ENCODE results near the gene ZNF423. TPM values are rescaled to one million over a fixed set of nuclear protein-coding genes. Genes with fewer than 3 reads are reported as not detected.
"Not testable (repeated sequence)": the region's sequence is repeated elsewhere in the genome, so short reads cannot be mapped to it uniquely, and the experiment has no call there.

Gene ZNF423
- total RNA-seq, 2 donors from 2014 or later, result not detected

DNA sequence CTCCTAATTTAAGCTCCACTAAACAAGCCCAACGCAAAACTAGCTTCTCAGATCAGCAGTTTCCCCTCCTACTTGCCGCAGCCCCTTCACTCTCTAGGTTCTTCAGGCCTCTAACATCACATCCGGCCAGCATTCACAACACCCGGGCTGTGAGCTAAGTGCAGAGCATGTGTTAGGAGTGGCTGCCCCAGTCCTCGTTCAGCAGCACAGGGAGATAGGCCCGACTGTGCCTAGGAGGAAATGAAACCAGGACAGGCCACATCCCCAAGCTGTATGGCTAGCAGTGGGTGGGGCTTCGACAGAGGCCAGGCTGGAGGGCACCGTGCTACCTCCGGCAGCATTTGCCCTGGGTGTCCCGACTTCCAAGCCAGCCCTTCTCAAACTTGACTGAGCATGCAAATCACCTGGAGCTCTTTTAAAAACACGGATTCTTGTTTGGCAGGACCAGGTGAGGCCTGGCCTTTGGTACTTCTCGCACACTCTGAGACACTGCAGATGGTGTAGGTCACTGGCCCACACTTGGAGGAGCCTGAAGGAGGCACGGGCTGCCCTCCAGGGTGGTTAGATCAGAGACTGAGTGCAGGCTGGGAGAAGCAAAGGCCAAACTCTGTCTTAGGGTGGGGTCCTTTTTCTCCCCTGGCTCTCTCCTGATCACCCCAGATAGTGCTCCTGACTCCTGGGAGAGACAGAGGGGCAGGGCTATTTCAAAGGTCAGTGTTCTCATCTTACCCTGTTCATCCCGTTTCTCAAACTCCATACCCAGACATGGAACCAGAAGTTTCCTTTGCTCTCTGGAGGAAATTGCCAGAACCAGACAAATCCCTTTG lies 280.4 kb downstream of the ZNF423 start:
- DNase-seq, result no peak
- Mint-ChIP-seq H3K4me3 (no peak overlapping the region), H3K27me3 (ENCODE audit: low read depth) (no peaks in the 10 kb centered on the region), H3K4me1 (ENCODE audit: low read depth) (no peaks in the 10 kb centered on the region), H3K36me3 (ENCODE audit: insufficient read depth in 2 of 2) (no peaks in the 10 kb centered on the region), H3K9me3 (no peaks in the 10 kb centered on the region), H3K27ac (no peak overlapping the region)
- no peak for ATAC-seq (replicated peaks in 1 of 2)

DNA sequence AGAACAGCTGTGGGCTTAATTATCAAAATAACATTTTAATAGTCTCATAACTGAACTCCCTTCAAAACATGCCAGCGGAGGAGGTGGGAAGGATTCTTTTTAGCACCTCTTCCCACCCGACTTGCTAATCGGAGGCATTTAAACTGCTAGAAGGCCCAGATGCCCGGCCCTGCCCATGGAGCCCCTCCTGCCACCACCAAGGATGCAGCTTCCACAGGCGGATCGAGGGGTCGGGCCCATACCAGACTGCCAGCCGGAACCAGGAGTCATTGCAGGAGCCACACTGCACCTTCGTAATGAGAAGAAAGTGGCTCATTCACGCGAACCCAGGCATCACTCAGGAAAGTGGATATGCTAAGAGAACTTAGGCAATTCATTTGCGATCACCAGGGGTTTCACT lies 281.1 kb downstream of the ZNF423 start:
- no peaks in the 10 kb centered on the region for H3K4me1 Mint-ChIP-seq (ENCODE audit: low read depth)
- no peak overlapping the region for H3K4me3 Mint-ChIP-seq
- H3K9me3 Mint-ChIP-seq, result no peaks in the 10 kb centered on the region
- H3K36me3 Mint-ChIP-seq (ENCODE audit: insufficient read depth in 2 of 2), result no peaks in the 10 kb centered on the region
- no peak for ATAC-seq (replicated peaks in 1 of 2)
- DNase-seq, result no peak
- H3K27ac Mint-ChIP-seq, result no peak overlapping the region
- no peaks in the 10 kb centered on the region for H3K27me3 Mint-ChIP-seq (ENCODE audit: low read depth)

DNA sequence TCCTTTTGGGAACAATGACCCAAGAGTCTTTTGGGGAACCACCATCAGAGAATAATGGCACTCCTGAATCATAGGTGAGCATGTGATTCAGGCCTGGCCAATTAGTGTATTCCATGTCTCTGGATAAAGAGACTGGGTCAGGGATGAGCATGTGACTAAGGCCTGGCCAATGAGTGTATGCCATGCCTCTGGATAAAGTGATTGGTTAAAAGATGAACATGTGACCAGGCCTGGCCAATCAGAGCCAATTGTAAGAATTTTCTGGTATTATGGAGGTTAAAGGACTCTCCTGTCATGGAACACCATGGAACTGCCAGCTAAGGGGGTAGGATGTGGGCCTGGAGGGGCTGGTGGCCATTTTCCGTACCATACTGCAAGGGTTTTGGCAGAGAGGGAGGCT lies 288.0 kb downstream of the ZNF423 start:
- no peaks in the 10 kb centered on the region for H3K4me1 Mint-ChIP-seq (ENCODE audit: low read depth)
- no peaks in the 10 kb centered on the region for H3K36me3 Mint-ChIP-seq (ENCODE audit: insufficient read depth in 2 of 2)
- no peak for ATAC-seq (replicated peaks in 1 of 2)
- H3K27ac Mint-ChIP-seq, result no peak overlapping the region
- H3K27me3 Mint-ChIP-seq (ENCODE audit: low read depth), result no peaks in the 10 kb centered on the region
- no peak for DNase-seq
- no peak overlapping the region for H3K4me3 Mint-ChIP-seq
- no peaks in the 10 kb centered on the region for H3K9me3 Mint-ChIP-seq

DNA sequence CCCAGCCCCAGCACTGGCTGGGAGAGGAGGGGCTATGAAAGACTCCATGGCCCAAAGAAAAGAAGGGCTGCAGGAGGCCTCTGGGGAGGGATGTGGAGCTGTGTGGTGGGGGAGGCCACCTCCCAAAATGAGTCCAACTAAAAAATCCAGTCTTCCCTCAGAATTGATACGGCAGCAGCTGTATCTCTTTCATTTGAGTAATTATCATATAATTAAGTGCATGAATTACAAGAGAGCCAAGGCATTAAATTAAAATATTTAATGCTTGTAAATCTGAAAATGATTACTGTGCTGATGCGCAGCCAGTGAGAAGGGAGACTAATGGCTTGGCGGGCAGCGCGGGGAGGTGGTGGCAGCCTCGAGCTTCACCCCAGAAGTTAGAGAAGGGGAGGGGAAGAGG lies 289.5 kb downstream of the ZNF423 start:
- no peak for ATAC-seq (replicated peaks in 1 of 2)
- no peak overlapping the region for H3K4me3 Mint-ChIP-seq
- no peaks in the 10 kb centered on the region for H3K36me3 Mint-ChIP-seq (ENCODE audit: insufficient read depth in 2 of 2)
- DNase-seq, result no peak
- no peaks in the 10 kb centered on the region for H3K9me3 Mint-ChIP-seq
- no peak overlapping the region for H3K27ac Mint-ChIP-seq
- no peaks in the 10 kb centered on the region for H3K4me1 Mint-ChIP-seq (ENCODE audit: low read depth)
- H3K27me3 Mint-ChIP-seq (ENCODE audit: low read depth), result no peaks in the 10 kb centered on the region

DNA sequence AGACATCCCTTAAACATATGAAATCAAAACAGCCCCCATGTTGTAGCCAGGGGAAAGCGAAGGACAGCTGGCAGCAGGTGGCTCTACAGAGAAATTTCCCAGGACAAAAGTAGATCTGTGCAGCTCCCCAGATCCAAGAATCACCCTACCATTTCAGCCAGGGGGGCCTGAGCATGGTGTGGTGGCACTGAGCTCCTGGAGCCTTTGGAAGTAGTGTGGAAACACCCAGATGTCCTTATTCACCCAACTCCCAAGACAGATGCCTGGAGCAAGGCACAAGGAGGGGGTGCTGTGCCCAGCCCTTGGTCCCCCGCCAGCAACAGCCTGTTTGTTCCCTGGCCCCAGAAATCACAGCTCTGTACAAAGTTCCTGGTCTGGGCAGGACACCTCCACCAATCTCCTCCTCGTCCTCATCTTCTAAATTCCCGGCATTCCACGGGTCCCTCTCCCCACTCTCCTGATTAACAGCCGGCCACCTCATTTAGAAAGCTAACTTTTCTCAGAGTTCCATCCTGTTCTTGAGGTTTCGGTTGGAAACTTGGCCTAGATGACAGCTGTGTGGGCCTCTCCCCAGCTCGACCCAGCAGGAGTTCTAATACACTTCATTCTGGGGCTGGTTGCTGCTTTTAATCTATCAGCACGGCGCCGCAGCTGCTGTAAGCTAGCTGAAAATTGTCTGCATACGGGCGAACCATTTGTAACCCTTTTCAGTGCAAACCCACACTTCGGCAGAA lies 291.2 kb downstream of the ZNF423 start:
- DNase-seq (no peak), ATAC-seq (replicated peaks in 1 of 2) (no peak)
- Mint-ChIP-seq H3K36me3 (ENCODE audit: insufficient read depth in 2 of 2) (no peaks in the 10 kb centered on the region), H3K27me3 (ENCODE audit: low read depth) (no peaks in the 10 kb centered on the region), H3K4me3 (no peak overlapping the region), H3K27ac (no peak overlapping the region), H3K4me1 (ENCODE audit: low read depth) (no peaks in the 10 kb centered on the region), H3K9me3 (no peaks in the 10 kb centered on the region)

DNA sequence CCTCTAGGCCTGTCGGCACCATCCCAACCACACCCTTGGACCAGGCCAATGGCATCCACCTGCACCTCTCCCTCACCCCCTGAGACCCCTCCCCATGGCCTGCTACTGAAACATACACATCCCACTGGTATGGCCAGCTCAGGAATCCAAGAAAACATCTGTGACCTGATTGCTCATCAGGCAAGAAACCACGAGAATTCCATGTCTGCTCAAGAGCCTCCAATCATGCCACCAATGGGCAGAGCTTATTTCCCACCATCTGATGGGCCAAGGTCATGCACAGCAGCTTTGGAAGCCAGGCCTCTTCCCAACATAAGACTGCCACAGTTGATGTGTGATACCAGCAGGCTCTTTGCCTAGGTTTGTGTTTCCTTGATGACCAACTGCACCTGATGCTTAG lies 292.2 kb downstream of the ZNF423 start:
- Mint-ChIP-seq H3K36me3 (ENCODE audit: insufficient read depth in 2 of 2) (no peaks in the 10 kb centered on the region), H3K4me3 (no peak overlapping the region)
- ATAC-seq (replicated peaks in 1 of 2), result no peak

DNA sequence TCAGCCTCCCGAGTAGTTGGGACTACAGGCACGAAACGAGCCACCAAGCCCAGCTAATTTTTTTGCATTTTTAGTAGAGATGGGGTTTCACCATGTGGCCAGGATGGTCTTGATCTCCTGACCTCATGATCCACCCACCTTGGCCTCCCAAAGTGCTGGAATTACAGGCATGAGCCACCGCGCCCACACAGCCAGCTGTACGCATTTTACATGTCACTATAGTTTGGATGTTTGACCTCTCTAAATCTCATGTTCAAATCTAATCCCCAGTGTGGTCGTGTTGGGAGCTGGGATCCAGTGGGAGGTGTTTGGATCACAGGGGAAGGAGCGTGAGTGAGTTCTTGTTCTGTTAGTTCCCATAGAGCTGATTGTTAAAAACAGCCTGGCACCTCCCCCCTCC lies 293.0 kb downstream of the ZNF423 start:
- not testable (repeated sequence) for ATAC-seq (replicated peaks in 1 of 2); H3K4me3 Mint-ChIP-seq; H3K27ac Mint-ChIP-seq; H3K27me3 Mint-ChIP-seq (ENCODE audit: low read depth); H3K9me3 Mint-ChIP-seq; H3K4me1 Mint-ChIP-seq (ENCODE audit: low read depth); H3K36me3 Mint-ChIP-seq (ENCODE audit: insufficient read depth in 2 of 2); DNase-seq

More for the DNA sequence above, 292.2 kb downstream of the ZNF423 start:
- DNase-seq, result no peak
- no peaks in the 10 kb centered on the region for H3K9me3 Mint-ChIP-seq
- no peaks in the 10 kb centered on the region for H3K4me1 Mint-ChIP-seq (ENCODE audit: low read depth)
- H3K27ac Mint-ChIP-seq, result no peak overlapping the region
- H3K27me3 Mint-ChIP-seq (ENCODE audit: low read depth), result no peaks in the 10 kb centered on the region

DNA sequence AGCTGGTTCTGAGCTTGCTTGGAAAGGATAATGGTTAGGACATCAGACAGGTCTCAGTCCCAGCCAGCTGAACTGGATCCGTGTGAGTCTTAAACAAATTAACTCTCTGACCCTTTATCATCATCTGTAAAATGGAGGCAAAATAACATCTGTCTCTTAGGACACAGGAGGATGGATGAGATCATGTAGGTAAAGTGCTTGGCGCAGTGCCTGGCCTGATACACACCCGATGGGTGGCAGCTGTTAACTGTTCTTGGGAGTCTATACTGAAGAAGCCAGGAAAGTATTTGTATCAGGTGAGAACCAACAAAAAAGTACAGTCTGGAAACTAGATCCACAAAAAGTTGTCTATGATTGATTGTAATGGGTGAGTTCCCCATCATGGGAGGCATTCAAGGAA lies 293.7 kb downstream of the ZNF423 start:
- Mint-ChIP-seq H3K27me3 (ENCODE audit: low read depth) (no peaks in the 10 kb centered on the region), H3K27ac (no peak overlapping the region), H3K4me3 (no peak overlapping the region), H3K36me3 (ENCODE audit: insufficient read depth in 2 of 2) (no peaks in the 10 kb centered on the region), H3K4me1 (ENCODE audit: low read depth) (no peaks in the 10 kb centered on the region), H3K9me3 (no peaks in the 10 kb centered on the region)
- ATAC-seq (replicated peaks in 1 of 2) (no peak), DNase-seq (no peak)

DNA sequence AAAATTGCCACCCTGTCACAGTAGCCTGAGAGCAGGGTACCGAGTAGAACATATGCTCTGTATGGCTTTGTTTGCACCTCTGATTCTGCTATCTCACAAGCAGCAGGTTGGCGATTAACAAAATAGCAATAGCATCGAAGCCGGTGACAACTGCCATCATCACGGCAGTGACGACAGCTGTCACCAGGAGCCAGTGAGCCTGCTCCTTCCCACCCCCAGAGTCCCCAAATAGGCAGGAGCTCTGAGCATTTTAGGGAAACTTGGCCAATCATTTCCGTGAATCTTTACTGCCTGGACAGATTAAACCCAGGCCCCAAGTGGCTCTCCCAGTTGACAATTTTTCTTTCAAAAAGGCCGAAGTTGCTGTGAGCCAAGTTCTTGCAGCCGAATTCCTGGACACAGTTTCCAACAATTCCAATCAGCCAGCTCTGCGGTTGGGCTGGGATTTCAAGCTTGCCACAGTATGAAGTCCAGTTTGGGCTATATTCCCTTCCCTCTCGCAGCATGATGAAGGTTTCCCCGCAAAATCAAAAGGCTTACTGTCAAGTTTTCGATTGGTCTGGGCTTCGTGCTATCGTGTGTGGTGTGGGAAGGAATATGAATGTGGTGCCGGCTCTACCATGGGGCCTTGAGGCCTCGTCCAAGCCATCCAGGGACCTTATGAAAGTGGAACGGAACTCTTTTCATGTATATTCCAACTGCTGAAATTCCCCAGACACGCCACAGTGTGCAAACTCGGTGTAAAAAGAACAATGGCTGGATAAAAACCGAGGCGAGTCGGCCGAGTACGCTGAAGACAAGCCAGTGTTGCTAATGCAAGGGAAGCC lies 295.7 kb downstream of the ZNF423 start:
- H3K4me1 Mint-ChIP-seq (ENCODE audit: low read depth), result no peaks in the 10 kb centered on the region
- DNase-seq, result no peak
- no peaks in the 10 kb centered on the region for H3K27me3 Mint-ChIP-seq (ENCODE audit: low read depth)
- no peak for ATAC-seq (replicated peaks in 1 of 2)
- no peak overlapping the region for H3K27ac Mint-ChIP-seq
- H3K4me3 Mint-ChIP-seq, result no peak overlapping the region
- no peaks in the 10 kb centered on the region for H3K9me3 Mint-ChIP-seq
- no peaks in the 10 kb centered on the region for H3K36me3 Mint-ChIP-seq (ENCODE audit: insufficient read depth in 2 of 2)

DNA sequence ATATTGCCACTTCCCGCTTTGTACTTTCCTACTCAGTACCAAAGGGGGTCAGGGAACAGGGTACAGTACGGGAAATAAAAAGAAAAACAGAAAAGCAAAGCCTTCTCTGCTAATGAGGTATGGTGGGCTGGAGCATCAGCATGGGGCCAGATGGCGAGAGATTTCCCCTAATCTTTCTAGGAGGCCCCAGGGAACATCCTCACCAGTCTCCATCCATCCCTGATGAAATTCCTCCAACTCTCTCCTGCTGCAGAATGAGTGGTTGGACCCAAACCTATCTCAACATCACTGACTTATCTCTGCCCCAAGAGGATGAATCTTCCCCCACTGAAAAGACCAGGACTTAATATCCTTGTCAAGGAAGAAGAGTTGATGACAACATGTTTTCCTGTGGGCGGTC lies 296.7 kb downstream of the ZNF423 start:
- Mint-ChIP-seq H3K4me3 (no peak overlapping the region), H3K36me3 (ENCODE audit: insufficient read depth in 2 of 2) (no peaks in the 10 kb centered on the region), H3K27me3 (ENCODE audit: low read depth) (no peaks in the 10 kb centered on the region), H3K4me1 (ENCODE audit: low read depth) (no peaks in the 10 kb centered on the region), H3K9me3 (no peaks in the 10 kb centered on the region), H3K27ac (no peak overlapping the region)
- DNase-seq (no peak), ATAC-seq (replicated peaks in 1 of 2) (no peak)

DNA sequence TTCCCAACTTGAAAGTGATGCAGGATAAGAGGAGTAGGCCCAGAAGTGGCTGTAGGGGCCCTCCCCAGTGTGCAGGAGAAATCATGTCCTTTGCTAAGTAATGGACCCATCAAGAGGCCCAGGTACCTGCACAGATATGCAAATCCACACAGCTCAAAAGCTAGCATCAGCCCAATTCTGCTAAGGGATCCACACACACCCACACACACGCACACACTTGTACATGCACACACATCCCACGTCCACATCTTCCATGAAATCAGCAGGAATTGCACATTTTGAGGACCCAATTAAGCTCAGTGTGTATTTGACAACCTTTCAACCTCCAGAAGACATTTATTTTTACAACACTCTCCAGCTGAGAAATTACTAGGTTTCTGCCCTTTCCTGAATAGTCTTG lies 297.5 kb downstream of the ZNF423 start:
- Mint-ChIP-seq H3K27me3 (ENCODE audit: low read depth) (no peaks in the 10 kb centered on the region), H3K4me1 (ENCODE audit: low read depth) (no peaks in the 10 kb centered on the region), H3K27ac (no peak overlapping the region), H3K36me3 (ENCODE audit: insufficient read depth in 2 of 2) (no peaks in the 10 kb centered on the region), H3K4me3 (no peak overlapping the region), H3K9me3 (no peaks in the 10 kb centered on the region)
- DNase-seq, result no peak
- ATAC-seq (replicated peaks in 1 of 2), result no peak

DNA sequence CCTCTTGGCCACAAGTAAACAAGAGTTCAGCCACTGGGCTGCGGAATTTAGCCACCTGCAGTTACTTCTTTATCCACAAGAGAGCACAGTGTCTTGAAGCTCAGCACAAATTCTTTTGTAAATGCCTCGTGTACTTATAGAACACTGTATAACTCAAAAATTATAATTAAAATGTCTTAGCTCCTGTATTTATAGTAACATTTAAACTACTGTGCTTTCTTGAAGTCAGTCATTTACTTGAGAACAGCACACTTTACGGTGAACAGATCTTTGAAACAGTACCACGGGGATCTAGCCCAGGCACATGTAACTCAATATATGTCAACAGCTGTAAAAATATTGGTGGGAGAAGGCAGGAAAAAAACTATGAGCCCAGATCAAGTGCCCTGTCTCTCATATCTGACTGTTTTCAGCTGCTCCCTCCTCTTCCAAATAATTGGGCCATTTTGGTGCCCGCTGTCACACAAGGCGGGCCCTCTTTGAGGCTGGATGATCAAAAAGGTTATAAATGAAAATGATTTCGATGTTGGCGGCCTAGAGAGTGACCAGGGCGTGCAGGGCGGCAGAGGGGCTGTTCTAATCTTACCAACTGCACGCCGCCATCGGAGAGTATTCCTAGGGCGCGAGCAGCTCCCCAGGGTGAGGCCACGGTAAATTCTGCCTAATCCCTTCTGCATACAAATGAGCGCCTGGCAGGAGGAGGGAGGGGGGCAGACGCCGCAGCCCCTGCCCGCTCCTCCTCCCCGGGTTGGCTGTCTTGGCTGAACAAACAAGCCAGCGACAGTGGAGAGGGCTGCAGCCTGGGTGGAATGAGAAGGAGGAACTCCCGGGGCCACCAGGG lies 299.1 kb downstream of the ZNF423 start:
- no peaks in the 10 kb centered on the region for H3K4me1 Mint-ChIP-seq (ENCODE audit: low read depth)
- ATAC-seq (replicated peaks in 1 of 2) (no peak), DNase-seq (no peak)
- no peaks in the 10 kb centered on the region for H3K9me3 Mint-ChIP-seq
- no peak overlapping the region for H3K4me3 Mint-ChIP-seq
- H3K36me3 Mint-ChIP-seq (ENCODE audit: insufficient read depth in 2 of 2), result no peaks in the 10 kb centered on the region
- H3K27me3 Mint-ChIP-seq (ENCODE audit: low read depth), result no peaks in the 10 kb centered on the region
- H3K27ac Mint-ChIP-seq, result no peak overlapping the region

Measured in activated T-cell treated with anti-CD3 and anti-CD28 coated beads, Interleukin-2, amount 50 U/mL, for 72 hours (primary cell).